ENCODE results near the gene DAAM1.

- TF ChIP-seq NFRKB (IDR thresholded peaks at IDR 0.05) (no peak), FOXA1 (IDR thresholded peaks at IDR 0.05) (no peak)
Observed at GRCh38 chr14:59181791-59182190, 6.7 kb upstream of the DAAM1 start.

Measured in HEK293T (cell line).